ENCODE data around the gene SH2B3. TPM values are rescaled to one million over a fixed set of nuclear protein-coding genes. Genes with fewer than 3 reads are reported as not detected.

The SH2B3 gene
- total and polyA plus RNA-seq, 9 of the 15 experiments (the other 6 are each of a cell fraction or from before 2014, with no cell fraction given): 10.8 to 75.3 (median 37.4) TPM

GRCh38 chr12:111404362-111405148, 1.2 kb upstream of the SH2B3 start (continued):
- TF ChIP-seq ZNF280B (CRISPR knock-in tag; IDR thresholded peaks at IDR 0.05) (no peak), KLF16 (IDR thresholded peaks at IDR 0.05) (no peak), MBD2 (IDR thresholded peaks at IDR 0.05; ENCODE audit: borderline replicate concordance, low read depth) (peak; percentile 35; the same call in 1 of the 2 replicates), ZNF445 (CRISPR knock-in tag; IDR thresholded peaks at IDR 0.05; ENCODE audit: low read depth) (0 out of 2 replicates have a peak, but pooled peaks have one; percentile 31), ZFP91 (CRISPR knock-in tag; IDR thresholded peaks at IDR 0.05) (0 out of 2 replicates have a peak, but pooled peaks have one; percentile 14), ZNF766 (CRISPR knock-in tag; conservative IDR thresholded peaks at IDR 0.05) (peak; percentile 82), ZNF518B (CRISPR knock-in tag; IDR thresholded peaks at IDR 0.05) (no peak), HOMEZ (CRISPR knock-in tag; IDR thresholded peaks at IDR 0.05) (no peak), NR2C1 (IDR thresholded peaks at IDR 0.05) (no peak), NR2C1 (tag; IDR thresholded peaks at IDR 0.05) (peak; percentile 12; the same call in 1 of the 2 replicates), CBX5 (IDR thresholded peaks at IDR 0.05; ENCODE audit: borderline replicate concordance, low read depth) (no peak), STAT5A (IDR thresholded peaks at IDR 0.05; ENCODE audit: borderline replicate concordance, low read length) (0 out of 2 replicates have a peak, but pooled peaks have one; percentile 30), JUND (IDR thresholded peaks at IDR 0.05; ENCODE audit: borderline replicate concordance, low read depth, low read length) (no peak), JUND (tag; IDR thresholded peaks at IDR 0.05; ENCODE audit: borderline replicate concordance, low read depth, low read length) (no peak), BRF2 (IDR thresholded peaks at IDR 0.05; ENCODE audit: borderline replicate concordance, insufficient read depth, insufficient read length) (no peak)
